Measurements from ENCODE around the gene ASAP2.

ASAP2 gene

DNA sequence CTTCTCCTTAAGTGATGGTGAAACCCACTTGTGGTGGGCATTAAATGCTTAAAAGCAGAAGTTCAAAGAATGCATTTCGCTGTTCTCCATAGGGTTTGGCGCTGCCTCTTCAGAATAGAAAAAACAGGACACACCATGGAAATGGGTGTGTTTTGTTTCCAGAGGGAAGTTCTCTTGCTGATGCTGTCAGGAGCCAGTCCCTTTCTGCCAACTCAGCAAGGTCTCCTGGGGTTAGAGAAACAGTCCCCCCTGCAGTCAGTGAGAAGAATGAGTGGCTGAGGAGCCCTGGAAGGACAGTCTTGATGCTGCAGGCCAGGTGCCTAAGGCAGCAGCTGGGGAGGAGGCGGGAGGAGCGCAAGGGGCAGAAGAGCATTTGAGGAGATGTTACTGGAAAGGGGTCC is 37.8 kb upstream of the ASAP2 start:
- no peak overlapping the region for H3K9ac ChIP-seq (ENCODE audit: low read depth, low read length)
- no peaks in the 10 kb centered on the region for H3K36me3 ChIP-seq (ENCODE audit: insufficient read depth, low read depth, low read length)
- no peak overlapping the region for H3K27ac ChIP-seq (ENCODE audit: low read length)
- H3K4me1 ChIP-seq (ENCODE audit: insufficient read depth, low read length), result peaks cover 7% of the 10 kb centered on the region; the same call in 1 of the 2 replicates
- H3K4me3 ChIP-seq (ENCODE audit: low read length), result no peak overlapping the region
- H3K9me3 ChIP-seq (ENCODE audit: insufficient read depth, low read depth, low read length), result no peaks in the 10 kb centered on the region
- no peaks in the 10 kb centered on the region for H3K27me3 ChIP-seq (ENCODE audit: insufficient read depth, low read length)

DNA sequence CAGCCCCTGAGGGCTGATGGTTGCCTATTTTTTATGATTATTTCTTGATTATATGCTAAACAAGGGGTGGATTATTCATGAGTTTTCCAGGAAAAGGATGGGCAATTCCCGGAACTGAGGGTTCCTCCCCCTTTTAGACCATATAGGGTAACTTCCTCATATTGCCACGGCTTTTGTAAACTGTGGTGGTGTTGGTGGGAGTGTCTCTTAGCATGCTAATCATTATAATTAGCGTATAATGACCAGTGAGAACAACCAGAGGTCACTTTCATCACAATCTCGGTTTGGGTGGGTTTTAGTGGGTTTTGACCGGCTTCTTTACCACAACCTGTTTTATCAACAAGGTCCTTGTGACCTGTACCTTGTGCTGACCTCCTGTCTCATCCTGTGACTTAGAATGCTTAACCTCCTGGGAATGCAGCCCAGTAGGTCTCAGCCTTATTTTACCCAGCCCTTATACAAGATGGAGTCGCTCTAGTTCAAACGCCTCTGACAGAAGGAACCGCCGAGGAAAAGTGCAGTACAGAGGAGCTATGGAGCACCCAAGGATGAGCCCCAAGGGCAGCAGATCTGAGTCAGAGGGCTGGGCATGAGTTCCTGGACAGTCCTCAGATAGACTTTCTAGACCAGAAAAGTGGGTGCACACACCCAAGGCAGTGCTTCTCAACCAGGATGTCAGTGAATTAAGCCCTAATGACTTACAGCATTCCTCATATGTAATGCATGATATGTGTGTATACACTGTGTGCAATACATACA is 37.1 kb upstream of the ASAP2 start:
- no peaks in the 10 kb centered on the region for H3K27me3 ChIP-seq (ENCODE audit: insufficient read depth, low read length)
- no peaks in the 10 kb centered on the region for H3K36me3 ChIP-seq (ENCODE audit: insufficient read depth, low read depth, low read length)
- H3K27ac ChIP-seq (ENCODE audit: low read length), result no peak overlapping the region
- H3K9ac ChIP-seq (ENCODE audit: low read depth, low read length), result no peak overlapping the region
- H3K9me3 ChIP-seq (ENCODE audit: insufficient read depth, low read depth, low read length), result no peaks in the 10 kb centered on the region
- peaks cover 7% of the 10 kb centered on the region; the same call in 1 of the 2 replicates for H3K4me1 ChIP-seq (ENCODE audit: insufficient read depth, low read length)
- no peak overlapping the region for H3K4me3 ChIP-seq (ENCODE audit: low read length)

DNA sequence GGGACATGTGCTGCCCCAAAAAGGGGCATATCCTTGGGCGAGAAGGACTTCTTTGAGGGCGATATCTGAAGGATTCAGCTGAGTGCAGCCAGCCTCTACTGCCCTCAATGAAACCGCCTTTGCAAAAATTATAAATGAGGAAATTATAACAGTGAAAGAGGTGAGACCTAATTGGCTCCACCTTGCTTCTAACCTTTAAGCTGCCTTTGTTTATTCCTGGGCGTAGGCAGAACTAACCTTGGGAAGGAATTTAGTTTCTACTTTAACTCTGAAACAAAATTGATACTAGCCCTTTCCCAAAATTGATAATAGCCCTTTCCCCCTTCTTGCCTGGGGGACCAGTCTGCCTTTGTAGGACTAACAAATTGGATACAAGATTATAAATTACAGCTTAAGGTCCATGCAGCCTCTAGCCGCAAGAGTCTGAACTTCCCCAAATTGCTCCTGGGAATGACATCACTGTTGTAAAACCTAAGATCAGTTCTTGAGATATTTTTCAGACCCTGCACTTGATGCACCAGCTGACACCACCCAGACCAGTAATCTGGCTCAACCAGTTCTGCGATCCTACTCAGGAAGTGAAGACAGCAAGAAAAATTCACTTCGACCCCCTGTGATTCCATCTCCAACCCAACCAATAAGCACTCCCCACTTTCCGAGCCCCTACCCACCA is 36.0 kb upstream of the ASAP2 start:
- H3K27ac ChIP-seq (ENCODE audit: low read length), result no peak overlapping the region
- peaks cover 7% of the 10 kb centered on the region; the same call in 1 of the 2 replicates for H3K4me1 ChIP-seq (ENCODE audit: insufficient read depth, low read length)
- no peaks in the 10 kb centered on the region for H3K27me3 ChIP-seq (ENCODE audit: insufficient read depth, low read length)

DNA sequence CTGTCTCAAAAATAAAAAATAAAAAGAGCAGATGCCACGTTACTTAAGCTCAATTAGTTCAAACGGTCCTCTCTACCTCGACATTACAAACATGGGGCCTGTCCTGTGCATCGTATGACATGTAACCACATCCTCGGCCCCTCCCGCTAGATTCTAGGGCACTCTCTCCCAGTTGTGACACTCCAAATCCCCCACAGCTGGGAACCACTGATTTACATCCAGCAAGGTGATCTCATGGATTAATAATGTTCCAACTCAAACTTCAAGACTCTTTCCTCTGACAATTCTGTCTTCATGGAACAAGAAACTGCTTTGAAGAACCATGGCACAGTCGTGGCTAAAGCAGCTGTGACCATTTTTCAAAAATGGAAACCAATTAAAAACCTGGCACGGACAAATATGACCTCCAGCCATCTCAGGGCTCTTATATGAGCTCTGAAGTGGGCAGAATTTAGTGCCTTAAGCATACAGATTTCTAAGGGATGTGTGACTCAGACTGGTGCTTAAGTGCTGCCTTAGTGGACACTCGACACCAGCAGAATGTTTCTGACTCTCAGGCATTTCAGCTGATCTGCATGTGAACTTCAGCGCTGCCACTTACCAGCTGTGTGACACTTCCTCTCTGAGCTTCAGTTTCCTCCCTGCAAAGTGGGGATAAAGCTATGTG is 31.7 kb upstream of the ASAP2 start:
- H3K36me3 ChIP-seq (ENCODE audit: insufficient read depth, low read depth, low read length), result no peaks in the 10 kb centered on the region
- H3K4me1 ChIP-seq (ENCODE audit: insufficient read depth, low read length), result peaks cover 8% of the 10 kb centered on the region
- H3K9ac ChIP-seq (ENCODE audit: low read depth, low read length), result no peak overlapping the region
- H3K27me3 ChIP-seq (ENCODE audit: insufficient read depth, low read length), result no peaks in the 10 kb centered on the region
- no peak overlapping the region for H3K4me3 ChIP-seq (ENCODE audit: low read length)
- H3K27ac ChIP-seq (ENCODE audit: low read length), result no peak overlapping the region
- no peaks in the 10 kb centered on the region for H3K9me3 ChIP-seq (ENCODE audit: insufficient read depth, low read depth, low read length)

More for the DNA sequence above, 36.0 kb upstream of the ASAP2 start:
- Histone ChIP-seq H3K9me3 (ENCODE audit: insufficient read depth, low read depth, low read length) (no peaks in the 10 kb centered on the region), H3K9ac (ENCODE audit: low read depth, low read length) (no peak overlapping the region), H3K4me3 (ENCODE audit: low read length) (no peak overlapping the region), H3K36me3 (ENCODE audit: insufficient read depth, low read depth, low read length) (no peaks in the 10 kb centered on the region)

DNA sequence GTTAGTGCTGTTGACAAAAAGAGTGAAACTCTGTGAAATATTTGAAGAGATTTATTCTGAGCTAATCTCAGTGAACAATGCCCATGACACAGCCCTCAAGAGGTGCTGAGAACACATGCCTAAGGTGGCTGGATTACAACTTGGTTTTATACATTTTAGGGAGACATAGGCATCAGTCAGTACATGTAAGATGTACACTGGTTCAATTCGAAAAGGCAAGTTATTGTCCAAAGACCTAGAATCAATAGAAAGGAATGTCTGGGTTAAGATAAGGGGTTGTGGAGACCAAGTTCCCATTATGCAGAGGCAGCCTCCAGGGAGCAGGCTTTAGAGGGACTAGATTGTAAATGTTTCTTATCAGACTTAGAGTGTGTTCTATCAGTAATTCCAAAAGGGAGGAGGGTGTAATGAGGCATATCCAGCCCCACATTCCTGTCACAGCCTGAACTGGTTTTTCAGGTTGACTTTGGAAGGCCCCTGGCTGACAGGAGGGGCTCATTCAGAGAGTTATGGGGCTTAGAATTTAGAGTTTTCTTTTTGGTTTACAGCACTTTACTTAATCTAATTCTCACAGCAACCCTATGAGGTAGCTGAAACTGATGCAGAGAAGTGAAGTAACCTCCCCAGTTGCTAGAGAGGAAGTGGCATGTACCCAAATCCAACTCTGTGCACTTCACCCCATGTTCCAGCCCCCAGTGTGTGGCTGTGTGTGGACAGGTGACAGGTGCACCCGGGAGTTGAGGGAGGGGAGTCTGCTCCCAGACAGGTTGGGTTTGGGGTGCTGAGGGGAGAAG is 28.3 kb upstream of the ASAP2 start:
- no peaks in the 10 kb centered on the region for H3K36me3 ChIP-seq (ENCODE audit: insufficient read depth, low read depth, low read length)
- no peaks in the 10 kb centered on the region for H3K27me3 ChIP-seq (ENCODE audit: insufficient read depth, low read length)
- no peaks in the 10 kb centered on the region for H3K9me3 ChIP-seq (ENCODE audit: insufficient read depth, low read depth, low read length)
- H3K27ac ChIP-seq (ENCODE audit: low read length), result no peak overlapping the region
- no peak overlapping the region for H3K4me3 ChIP-seq (ENCODE audit: low read length)
- no peak overlapping the region for H3K9ac ChIP-seq (ENCODE audit: low read depth, low read length)
- peaks cover 4% of the 10 kb centered on the region; the same call in 1 of the 2 replicates for H3K4me1 ChIP-seq (ENCODE audit: insufficient read depth, low read length)

DNA sequence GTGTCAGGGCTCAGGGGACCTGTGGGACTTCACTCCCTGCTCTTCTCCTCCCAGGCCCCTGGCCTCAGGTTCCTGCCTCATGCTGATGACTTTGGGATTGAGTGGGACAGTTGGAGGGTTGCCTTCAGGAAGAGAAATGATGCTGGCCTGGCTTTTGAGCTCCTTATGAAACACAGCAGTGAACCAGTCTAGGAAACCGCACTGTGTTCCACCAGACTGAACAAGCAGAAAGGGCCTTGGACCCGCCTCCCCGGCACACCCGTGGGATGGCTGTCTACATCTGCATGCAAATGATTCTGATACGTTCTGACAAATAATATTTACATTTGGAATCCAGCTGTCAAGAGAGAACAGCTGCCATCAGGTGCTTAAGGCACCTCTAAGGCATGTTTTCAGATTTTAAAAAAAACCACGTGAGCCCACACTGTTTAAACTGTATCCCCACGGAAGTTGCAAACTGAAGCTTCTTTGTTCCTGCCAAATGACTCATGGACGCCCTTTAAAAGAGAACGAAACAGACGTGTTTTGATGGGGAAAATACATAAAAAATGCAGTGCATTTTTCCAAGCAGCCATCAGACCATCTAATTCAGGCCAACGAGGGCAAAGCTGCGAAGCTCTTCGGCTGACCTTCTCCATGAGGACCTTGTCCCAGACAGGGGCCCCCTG is 27.6 kb upstream of the ASAP2 start:
- H3K27me3 ChIP-seq (ENCODE audit: insufficient read depth, low read length), result no peaks in the 10 kb centered on the region
- no peak overlapping the region for H3K4me3 ChIP-seq (ENCODE audit: low read length)
- H3K36me3 ChIP-seq (ENCODE audit: insufficient read depth, low read depth, low read length), result no peaks in the 10 kb centered on the region
- H3K4me1 ChIP-seq (ENCODE audit: insufficient read depth, low read length), result peaks cover 4% of the 10 kb centered on the region; the same call in 1 of the 2 replicates
- H3K9ac ChIP-seq (ENCODE audit: low read depth, low read length), result no peak overlapping the region
- H3K9me3 ChIP-seq (ENCODE audit: insufficient read depth, low read depth, low read length), result no peaks in the 10 kb centered on the region
- H3K27ac ChIP-seq (ENCODE audit: low read length), result no peak overlapping the region

DNA sequence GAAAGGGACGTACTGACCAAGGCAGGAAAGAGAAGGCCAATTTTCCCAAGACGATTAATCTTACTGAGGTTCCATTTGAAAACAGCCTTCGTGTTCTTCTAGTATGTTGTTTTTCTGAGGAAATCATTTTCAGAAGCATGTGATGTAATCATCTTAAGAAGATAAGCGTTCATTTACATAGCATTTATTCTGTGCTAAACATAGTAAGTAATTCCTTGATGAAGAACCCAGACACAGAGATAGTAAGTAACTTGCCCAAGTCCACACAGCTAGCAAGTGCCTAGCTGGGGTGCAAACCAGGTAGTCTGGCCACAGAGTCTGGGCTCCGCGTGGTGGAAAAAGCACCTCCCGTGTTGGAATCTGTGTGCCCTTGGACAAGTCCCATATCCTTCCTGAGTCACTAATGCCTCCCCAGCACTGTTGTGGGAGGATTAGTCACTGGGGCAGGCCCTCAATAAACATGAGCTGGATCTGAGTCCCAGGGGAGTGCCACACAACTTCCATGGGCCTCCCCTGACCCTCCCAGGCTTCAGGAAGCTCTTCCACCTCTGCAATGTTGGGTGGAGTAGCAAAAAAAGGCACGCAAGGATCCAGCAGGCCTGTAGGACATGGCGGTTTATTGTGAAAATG is 26.9 kb upstream of the ASAP2 start:
- Histone ChIP-seq H3K9me3 (ENCODE audit: insufficient read depth, low read depth, low read length) (no peaks in the 10 kb centered on the region), H3K4me3 (ENCODE audit: low read length) (no peak overlapping the region), H3K9ac (ENCODE audit: low read depth, low read length) (no peak overlapping the region), H3K27me3 (ENCODE audit: insufficient read depth, low read length) (no peaks in the 10 kb centered on the region), H3K4me1 (ENCODE audit: insufficient read depth, low read length) (peaks cover 4% of the 10 kb centered on the region; the same call in 1 of the 2 replicates), H3K36me3 (ENCODE audit: insufficient read depth, low read depth, low read length) (no peaks in the 10 kb centered on the region), H3K27ac (ENCODE audit: low read length) (no peak overlapping the region)

DNA sequence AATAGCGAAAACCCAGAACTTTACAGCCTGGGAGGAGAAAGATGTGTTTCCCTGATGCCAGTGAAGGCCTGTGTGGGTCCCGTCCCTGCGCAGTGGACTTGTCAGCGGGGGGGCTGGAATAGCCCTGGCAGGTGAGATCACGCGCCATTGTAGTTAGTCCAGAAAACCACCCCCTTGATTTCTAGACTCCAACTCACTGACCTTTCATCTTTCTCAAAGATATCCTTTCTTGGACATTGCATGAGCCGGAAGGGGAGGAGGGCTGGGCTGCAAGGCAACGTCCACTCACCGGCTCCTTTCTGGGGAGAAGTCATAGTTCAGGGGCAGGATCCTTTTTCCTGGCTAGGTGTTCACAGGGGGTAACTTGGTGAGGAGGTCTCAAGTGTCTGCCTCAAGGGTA is 22.3 kb upstream of the ASAP2 start:
- H3K36me3 ChIP-seq (ENCODE audit: insufficient read depth, low read depth, low read length), result no peaks in the 10 kb centered on the region
- H3K27me3 ChIP-seq (ENCODE audit: insufficient read depth, low read length), result no peaks in the 10 kb centered on the region
- no peaks in the 10 kb centered on the region for H3K9me3 ChIP-seq (ENCODE audit: insufficient read depth, low read depth, low read length)
- no peak overlapping the region for H3K27ac ChIP-seq (ENCODE audit: low read length)
- H3K4me1 ChIP-seq (ENCODE audit: insufficient read depth, low read length), result no peaks in the 10 kb centered on the region
- H3K9ac ChIP-seq (ENCODE audit: low read depth, low read length), result no peak overlapping the region
- no peak overlapping the region for H3K4me3 ChIP-seq (ENCODE audit: low read length)

DNA sequence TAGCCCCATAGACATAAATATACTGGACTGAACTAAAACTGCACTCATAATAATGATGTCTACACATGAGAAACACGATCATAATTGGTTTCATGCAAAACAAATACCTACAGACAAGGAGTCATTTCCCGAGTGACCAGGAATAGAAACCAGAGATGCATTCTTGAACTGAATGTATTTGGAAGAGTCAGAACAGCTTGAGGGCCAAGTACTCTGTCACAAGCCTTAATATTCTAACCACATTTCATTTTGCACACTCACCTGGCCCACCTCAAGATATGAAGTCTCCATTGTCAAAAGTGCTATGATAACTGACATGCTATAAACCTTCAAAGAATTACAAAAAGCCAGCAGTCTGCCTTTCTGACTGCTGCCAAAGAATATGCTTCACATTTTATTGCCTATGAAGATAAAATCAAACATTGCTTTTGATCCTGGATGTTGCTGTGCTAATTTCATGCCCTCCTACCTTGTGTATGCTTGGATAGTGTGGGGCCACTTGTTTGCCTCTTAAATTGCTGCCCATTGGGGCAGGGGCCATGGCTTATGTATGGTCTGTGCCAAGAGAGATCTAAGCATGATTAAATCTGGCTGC is 18.9 kb upstream of the ASAP2 start:
- no peaks in the 10 kb centered on the region for H3K27me3 ChIP-seq (ENCODE audit: insufficient read depth, low read length)
- H3K9ac ChIP-seq (ENCODE audit: low read depth, low read length), result no peak overlapping the region
- H3K27ac ChIP-seq (ENCODE audit: low read length), result no peak overlapping the region
- no peaks in the 10 kb centered on the region for H3K36me3 ChIP-seq (ENCODE audit: insufficient read depth, low read depth, low read length)
- no peak overlapping the region for H3K4me3 ChIP-seq (ENCODE audit: low read length)
- H3K4me1 ChIP-seq (ENCODE audit: insufficient read depth, low read length), result no peaks in the 10 kb centered on the region
- H3K9me3 ChIP-seq (ENCODE audit: insufficient read depth, low read depth, low read length), result no peaks in the 10 kb centered on the region

DNA sequence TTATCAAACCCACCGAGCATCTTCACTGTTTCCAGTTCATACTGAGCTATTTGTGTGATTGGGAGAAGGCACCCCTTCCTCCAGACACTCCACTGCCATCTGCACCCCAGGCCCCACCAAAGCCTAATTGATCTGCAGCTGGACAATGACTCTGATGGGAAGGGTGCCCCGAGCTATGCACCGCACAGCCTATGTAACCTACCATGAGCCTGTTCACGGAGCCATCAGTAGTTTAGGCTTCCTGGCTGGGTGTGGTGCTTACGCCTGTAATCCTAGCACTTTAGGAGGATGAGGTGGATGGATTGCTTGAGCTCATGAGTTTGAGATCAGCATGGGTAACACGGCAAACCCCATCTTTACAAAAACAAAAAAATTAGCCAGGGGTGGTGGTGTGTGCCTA is 17.8 kb upstream of the ASAP2 start:
- Histone ChIP-seq H3K27ac (ENCODE audit: low read length) (no peak overlapping the region), H3K9me3 (ENCODE audit: insufficient read depth, low read depth, low read length) (no peaks in the 10 kb centered on the region), H3K4me1 (ENCODE audit: insufficient read depth, low read length) (no peaks in the 10 kb centered on the region), H3K9ac (ENCODE audit: low read depth, low read length) (no peak overlapping the region), H3K4me3 (ENCODE audit: low read length) (no peak overlapping the region), H3K36me3 (ENCODE audit: insufficient read depth, low read depth, low read length) (no peaks in the 10 kb centered on the region), H3K27me3 (ENCODE audit: insufficient read depth, low read length) (no peaks in the 10 kb centered on the region)
